Prostate gland (tissue), 2 donors: Measurements from ENCODE around the gene AIF1L.

Experiments
- CTCF ChIP-seq, 4 experiments: fragments of 200-600 bp in 2 of 4; fragments of 450-650 bp in 2 of 4; sonication (generic) in 2 of 4; IDR thresholded peaks; 1 replicate in 3 of 4; 2 replicates in 1 of 4; pipeline ENCODE4 v1.5.1; 2016 to 2019; ENCODE audit warnings: antibody characterized with exemption in 4 of 4, mild to moderate bottlenecking in 2 of 4, moderate library complexity in 2 of 4
- POLR2AphosphoS5 ChIP-seq: sonication (generic); formaldehyde crosslinking; IDR thresholded peaks from one replicate; pipeline ENCODE4 v1.6.1; 2017; ENCODE audit warnings: antibody characterized with exemption

GRCh38 chr9:131097126-131097947 lies 1.0 kb downstream of the AIF1L start:
- TF ChIP-seq POLR2AphosphoS5, result no peak
- TF ChIP-seq CTCF (IDR thresholded peaks at IDR 0.05), result no peak
